Body of pancreas (tissue), 4 donors: ENCODE results near the gene CLDN6.

Source experiments
- POLR2A ChIP-seq, 3 donors: fragments of 450-650 bp; IDR thresholded peaks; one replicate each; pipeline ENCODE4 v1.6.1; 2016; ENCODE audit warnings: antibody characterized with exemption in 3 of 3, mild to moderate bottlenecking in 2 of 3
- TF ChIP-seq, protein P1 (sequence below), 7 experiments: fragments of 450-650 bp in 4 of 7; fragments of 200-600 bp in 3 of 7; sonication (generic) in 3 of 7; IDR thresholded peaks; one replicate each; pipeline ENCODE4 v1.5.1; 2016 to 2019; ENCODE audit warnings: antibody characterized with exemption in 7 of 7

DNA sequence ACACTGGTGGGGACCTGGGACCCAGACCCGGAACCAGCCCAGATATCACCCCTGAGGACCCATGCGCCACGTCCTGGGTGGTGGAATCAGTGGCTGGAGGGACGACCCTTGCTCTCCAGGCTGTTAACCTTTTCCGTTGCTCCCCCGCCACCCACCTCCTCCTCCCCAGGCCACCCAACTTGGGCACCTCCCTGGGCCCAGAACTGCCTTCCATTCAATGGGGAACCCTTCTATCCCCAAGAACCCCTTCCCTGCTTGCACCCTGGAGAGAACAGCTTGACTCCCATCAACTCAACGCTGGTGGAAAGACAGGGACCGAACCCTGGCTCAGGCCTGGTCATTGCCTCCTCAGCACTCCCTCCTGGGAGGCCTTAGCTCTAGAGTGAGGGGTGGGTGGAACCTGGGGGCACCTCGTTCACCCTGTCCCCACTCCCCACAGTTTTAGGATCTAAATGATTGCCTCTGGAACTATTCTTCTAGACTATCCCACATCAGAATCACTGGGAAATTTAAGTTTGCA, 41.8 kb upstream of the CLDN6 start:
- TF ChIP-seq, protein P1, sequence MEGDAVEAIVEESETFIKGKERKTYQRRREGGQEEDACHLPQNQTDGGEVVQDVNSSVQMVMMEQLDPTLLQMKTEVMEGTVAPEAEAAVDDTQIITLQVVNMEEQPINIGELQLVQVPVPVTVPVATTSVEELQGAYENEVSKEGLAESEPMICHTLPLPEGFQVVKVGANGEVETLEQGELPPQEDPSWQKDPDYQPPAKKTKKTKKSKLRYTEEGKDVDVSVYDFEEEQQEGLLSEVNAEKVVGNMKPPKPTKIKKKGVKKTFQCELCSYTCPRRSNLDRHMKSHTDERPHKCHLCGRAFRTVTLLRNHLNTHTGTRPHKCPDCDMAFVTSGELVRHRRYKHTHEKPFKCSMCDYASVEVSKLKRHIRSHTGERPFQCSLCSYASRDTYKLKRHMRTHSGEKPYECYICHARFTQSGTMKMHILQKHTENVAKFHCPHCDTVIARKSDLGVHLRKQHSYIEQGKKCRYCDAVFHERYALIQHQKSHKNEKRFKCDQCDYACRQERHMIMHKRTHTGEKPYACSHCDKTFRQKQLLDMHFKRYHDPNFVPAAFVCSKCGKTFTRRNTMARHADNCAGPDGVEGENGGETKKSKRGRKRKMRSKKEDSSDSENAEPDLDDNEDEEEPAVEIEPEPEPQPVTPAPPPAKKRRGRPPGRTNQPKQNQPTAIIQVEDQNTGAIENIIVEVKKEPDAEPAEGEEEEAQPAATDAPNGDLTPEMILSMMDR (IDR thresholded peaks at IDR 0.05): no peak
- no peak for TF ChIP-seq POLR2A (IDR thresholded peaks at IDR 0.05)
